ENCODE data around the gene FGF2.

DNA sequence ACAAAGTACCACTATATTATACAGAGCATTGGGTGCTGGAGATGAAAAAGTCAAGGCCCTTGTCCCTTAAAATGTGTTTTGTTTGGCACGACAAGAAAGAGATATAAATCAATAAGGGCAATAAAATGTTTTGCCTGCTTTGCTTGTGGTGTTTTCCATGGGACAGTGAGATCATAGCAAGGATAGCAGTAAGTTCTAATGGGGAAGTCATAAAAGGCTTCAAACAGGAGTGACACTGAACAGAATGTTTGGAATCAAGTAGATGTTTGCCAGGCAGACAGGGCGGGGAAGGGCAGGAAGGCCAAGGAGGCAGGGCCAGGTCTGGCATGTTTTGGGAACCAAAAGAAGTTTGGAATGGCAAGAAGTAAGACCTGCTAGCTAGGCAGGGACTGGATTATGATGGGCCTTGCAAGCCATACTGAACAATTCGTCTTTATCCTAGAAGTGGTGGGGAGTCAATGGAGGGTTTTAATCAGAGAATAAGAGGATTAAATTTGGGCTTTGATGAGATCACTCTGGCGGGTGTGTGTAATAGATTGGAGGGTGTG lies 16.4 kb downstream of the FGF2 start:
- TF ChIP-seq, protein P1, sequence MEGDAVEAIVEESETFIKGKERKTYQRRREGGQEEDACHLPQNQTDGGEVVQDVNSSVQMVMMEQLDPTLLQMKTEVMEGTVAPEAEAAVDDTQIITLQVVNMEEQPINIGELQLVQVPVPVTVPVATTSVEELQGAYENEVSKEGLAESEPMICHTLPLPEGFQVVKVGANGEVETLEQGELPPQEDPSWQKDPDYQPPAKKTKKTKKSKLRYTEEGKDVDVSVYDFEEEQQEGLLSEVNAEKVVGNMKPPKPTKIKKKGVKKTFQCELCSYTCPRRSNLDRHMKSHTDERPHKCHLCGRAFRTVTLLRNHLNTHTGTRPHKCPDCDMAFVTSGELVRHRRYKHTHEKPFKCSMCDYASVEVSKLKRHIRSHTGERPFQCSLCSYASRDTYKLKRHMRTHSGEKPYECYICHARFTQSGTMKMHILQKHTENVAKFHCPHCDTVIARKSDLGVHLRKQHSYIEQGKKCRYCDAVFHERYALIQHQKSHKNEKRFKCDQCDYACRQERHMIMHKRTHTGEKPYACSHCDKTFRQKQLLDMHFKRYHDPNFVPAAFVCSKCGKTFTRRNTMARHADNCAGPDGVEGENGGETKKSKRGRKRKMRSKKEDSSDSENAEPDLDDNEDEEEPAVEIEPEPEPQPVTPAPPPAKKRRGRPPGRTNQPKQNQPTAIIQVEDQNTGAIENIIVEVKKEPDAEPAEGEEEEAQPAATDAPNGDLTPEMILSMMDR (IDR thresholded peaks at IDR 0.05), result no peak
- TF ChIP-seq POLR2AphosphoS5 (IDR thresholded peaks at IDR 0.05), result no peak
